Sigmoid colon (tissue), 4 donors: Measurements from ENCODE around the gene SPATA31C2.
"Not testable (repeated sequence)": the region's sequence is repeated elsewhere in the genome, so short reads cannot be mapped to it uniquely, and the experiment has no call there.

Experiments used
- CTCF ChIP-seq, 4 experiments: fragments of 450-650 bp in 3 of 4; fragments of 200-600 bp in 1 of 4; IDR thresholded peaks; one replicate each; pipeline ENCODE4 v1.5.1; 2016 to 2019; ENCODE audit warnings: antibody characterized with exemption in 4 of 4, mild to moderate bottlenecking in 3 of 4, moderate library complexity in 2 of 4
- POLR2AphosphoS5 ChIP-seq, 4 donors: sonication (generic); formaldehyde crosslinking; IDR thresholded peaks; one replicate each; pipeline ENCODE4 v1.6.1; 2017; ENCODE audit warnings: antibody characterized with exemption in 4 of 4

GRCh38 chr9:88127700-88128300, 10.5 kb downstream of the SPATA31C2 start:
- not testable (repeated sequence) for TF ChIP-seq POLR2AphosphoS5, CTCF (IDR thresholded peaks at IDR 0.05)
